ENCODE data around the gene TMPRSS6.

GRCh38 chr22:37082251-37082873 lies 27.2 kb downstream of the TMPRSS6 start:
- no peak for TF ChIP-seq FOXP2 (optimal IDR thresholded peaks at IDR 0.05; ENCODE audit: borderline replicate concordance, extremely low read depth, extremely low read length, insufficient read depth)
- TF ChIP-seq TAF1 (IDR thresholded peaks at IDR 0.05; ENCODE audit: borderline replicate concordance, insufficient read depth, low read length), result no peak
- no peak for TF ChIP-seq POLR2AphosphoS5 (IDR thresholded peaks at IDR 0.05; ENCODE audit: low read depth, low read length)
